HG03521 (cell line): ENCODE measurements around the gene DUXA.

Experiments used
- ATAC-seq: cut with Tn5 transposase; IDR thresholded peaks from one replicate; pipeline ENCODE4 v1.9.1; 2021; ENCODE audit warnings: mild to moderate bottlenecking, moderate library complexity; ENCODE audit not compliant: unreplicated experiment

Gene DUXA

DNA sequence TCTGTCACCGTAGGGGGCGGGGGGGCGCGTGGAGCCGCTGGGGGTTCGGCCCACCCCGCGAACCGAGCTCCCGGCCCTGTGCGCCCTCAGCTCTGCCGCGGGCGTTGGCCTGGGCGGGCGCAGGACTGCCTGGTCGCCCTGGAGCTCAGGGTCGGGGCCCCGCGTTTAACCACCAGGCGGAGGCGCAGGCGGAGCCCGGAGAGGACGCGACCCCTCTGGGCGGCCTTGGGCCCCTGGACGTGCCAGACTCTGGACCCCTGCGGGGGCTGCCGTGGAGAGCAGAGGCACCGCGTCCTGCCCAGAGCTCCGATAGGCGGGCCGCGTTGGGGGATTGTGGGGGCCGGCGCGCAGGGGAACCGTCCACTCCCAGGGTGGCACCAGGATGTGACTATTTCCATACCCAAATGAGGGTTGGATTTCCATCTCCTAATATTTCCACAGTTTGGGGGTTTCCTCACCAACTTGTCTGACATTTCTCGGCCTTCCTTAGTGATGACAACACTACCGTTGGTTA is 60.5 kb downstream of the DUXA start:
- no peak for ATAC-seq

DNA sequence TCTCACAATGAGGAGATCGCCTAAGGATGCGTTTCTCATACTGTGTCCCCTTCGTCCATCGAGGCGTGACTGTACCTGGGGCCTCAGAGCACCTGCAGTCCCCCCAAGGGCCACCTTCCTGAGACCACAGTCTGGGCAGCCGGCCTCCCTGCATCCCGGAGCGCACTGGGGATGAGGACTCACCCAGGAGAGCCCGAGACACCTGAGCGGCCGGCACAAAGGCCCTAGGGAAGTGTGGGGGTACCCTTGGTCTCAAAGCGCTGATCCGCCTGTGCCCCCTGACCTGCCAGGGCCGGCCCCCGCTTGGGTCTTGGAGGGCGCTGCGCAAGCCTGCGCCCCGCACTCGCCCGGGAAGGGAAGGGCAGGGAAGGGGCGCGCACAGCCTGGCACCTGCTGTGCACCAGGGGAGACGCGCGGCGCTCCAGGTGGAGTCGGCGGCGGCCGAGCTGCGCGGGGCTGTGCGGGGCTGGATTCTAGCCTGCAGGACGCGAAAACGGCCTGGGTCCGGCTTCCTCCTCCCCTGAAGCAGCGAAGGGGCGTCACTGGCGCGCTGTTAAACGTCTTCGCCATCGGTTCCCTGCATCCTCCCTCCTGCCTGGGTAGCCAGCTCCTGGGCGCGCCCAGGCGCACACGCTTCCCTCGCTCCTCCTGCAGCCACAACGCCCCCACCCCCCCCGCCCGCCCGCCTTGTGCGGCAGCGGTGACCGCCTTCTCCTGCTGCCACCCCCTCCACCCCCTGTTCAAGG is 61.1 kb downstream of the DUXA start:
- ATAC-seq, result no peak
